Activated CD8-positive, alpha-beta memory T cell treated with anti-CD3 and anti-CD28 coated beads, Interleukin-2, amount 10 ng/mL, durations not matched to agents 7 days and 5 days (primary cell): ENCODE measurements around the gene MUC6. TPM values are rescaled to one million over a fixed set of nuclear protein-coding genes. Genes with fewer than 3 reads are reported as not detected.

ENCODE experiments used
- ATAC-seq: fragments of 150-1000 bp; cut with Tn5 transposase; one replicate; pipeline ENCODE4 v1.10.0; 2021; ENCODE audit warnings: moderate library complexity
- CTCF ChIA-PET: fragments of 350-600 bp; sonication (Branson Sonifier 250); formaldehyde crosslinking; loops from one replicate; lab custom pipeline; 2021; ENCODE audit warnings: antibody characterized with exemption; lab: Charles Lee
- DNase-seq: peaks from one replicate; pipeline ENCODE4 v3.0.0-alpha.2; 2020
- H3K27ac Mint-ChIP-seq: one replicate; pipeline ENCODE4 v1.8.0; 2021; ENCODE audit warnings: mild to moderate bottlenecking, mixed read lengths
- H3K27me3 Mint-ChIP-seq: one replicate; pipeline ENCODE4 v1.8.0; 2021; ENCODE audit warnings: mixed read lengths
- H3K36me3 Mint-ChIP-seq: one replicate; pipeline ENCODE4 v1.8.0; 2021; ENCODE audit warnings: mild to moderate bottlenecking, mixed read lengths
- H3K4me1 Mint-ChIP-seq: one replicate; pipeline ENCODE4 v1.8.0; 2021; ENCODE audit warnings: mixed read lengths
- H3K4me3 Mint-ChIP-seq: one replicate; pipeline ENCODE4 v1.8.0; 2021; ENCODE audit warnings: mild to moderate bottlenecking, moderate library complexity, mixed read lengths
- H3K9me3 Mint-ChIP-seq: one replicate; pipeline ENCODE4 v1.8.0; 2022; ENCODE audit warnings: low read depth, mixed read lengths
- total RNA-seq, 2 experiments: library from RNA; stranded (reverse); gene quantifications; one replicate each; pipeline ENCODE4 v1.2.3, GENCODE V29; 2021

Gene MUC6
- total RNA-seq, 2 experiments from 2014 or later: not detected

GRCh38 chr11:1031121-1031899, 5.2 kb downstream of the MUC6 start:
- H3K36me3 Mint-ChIP-seq: no peaks in the 10 kb centered on the region
- no peaks in the 10 kb centered on the region for H3K27me3 Mint-ChIP-seq
- H3K27ac Mint-ChIP-seq: no peak overlapping the region
- H3K4me3 Mint-ChIP-seq: no peak overlapping the region
- CTCF ChIA-PET: no interaction called here
- H3K9me3 Mint-ChIP-seq: peaks cover 5% of the 10 kb centered on the region
- DNase-seq (no peak), ATAC-seq (no peak)
- H3K4me1 Mint-ChIP-seq: no peaks in the 10 kb centered on the region

GRCh38 chr11:1030556-1030955, 6.0 kb downstream of the MUC6 start:
- Mint-ChIP-seq H3K36me3 (no peaks in the 10 kb centered on the region), H3K4me1 (no peaks in the 10 kb centered on the region), H3K27me3 (no peaks in the 10 kb centered on the region), H3K4me3 (no peak overlapping the region), H3K9me3 (peaks cover 5% of the 10 kb centered on the region), H3K27ac (no peak overlapping the region)
- DNase-seq: no peak
- ATAC-seq: no peak
- CTCF ChIA-PET: no interaction called here

- no peaks in the 10 kb centered on the region for H3K4me1 Mint-ChIP-seq
Observed at GRCh38 chr11:1030086-1030485, 6.4 kb downstream of the MUC6 start.

GRCh38 chr11:1029654-1030053, 6.9 kb downstream of the MUC6 start:
- H3K27me3 Mint-ChIP-seq: no peaks in the 10 kb centered on the region
- no peaks in the 10 kb centered on the region for H3K4me1 Mint-ChIP-seq
- no peak overlapping the region for H3K4me3 Mint-ChIP-seq
- DNase-seq (no peak), ATAC-seq (no peak)
- no peaks in the 10 kb centered on the region for H3K36me3 Mint-ChIP-seq
- H3K9me3 Mint-ChIP-seq: peaks cover 5% of the 10 kb centered on the region
- CTCF ChIA-PET: no interaction called here
- no peak overlapping the region for H3K27ac Mint-ChIP-seq

More at GRCh38 chr11:1030086-1030485, 6.4 kb downstream of the MUC6 start:
- CTCF ChIA-PET: no interaction called here
- Mint-ChIP-seq H3K27ac (no peak overlapping the region), H3K9me3 (peaks cover 5% of the 10 kb centered on the region), H3K4me3 (no peak overlapping the region), H3K27me3 (no peaks in the 10 kb centered on the region), H3K36me3 (no peaks in the 10 kb centered on the region)
- no peak for DNase-seq
- no peak for ATAC-seq

- H3K36me3 Mint-ChIP-seq: no peaks in the 10 kb centered on the region
- DNase-seq: no peak
- no peaks in the 10 kb centered on the region for H3K27me3 Mint-ChIP-seq
- peaks cover 5% of the 10 kb centered on the region for H3K9me3 Mint-ChIP-seq
- CTCF ChIA-PET: no interaction called here
- no peak overlapping the region for H3K27ac Mint-ChIP-seq
- H3K4me3 Mint-ChIP-seq: no peak overlapping the region
- no peak for ATAC-seq
- no peaks in the 10 kb centered on the region for H3K4me1 Mint-ChIP-seq
Observed at GRCh38 chr11:1029051-1029450, 7.5 kb downstream of the MUC6 start.

- no peak overlapping the region for H3K4me3 Mint-ChIP-seq
- no peak for DNase-seq
- H3K9me3 Mint-ChIP-seq: peaks cover 5% of the 10 kb centered on the region
- no peaks in the 10 kb centered on the region for H3K36me3 Mint-ChIP-seq
- no peak overlapping the region for H3K27ac Mint-ChIP-seq
- no peak for ATAC-seq
- CTCF ChIA-PET: no interaction called here
- no peaks in the 10 kb centered on the region for H3K27me3 Mint-ChIP-seq
- no peaks in the 10 kb centered on the region for H3K4me1 Mint-ChIP-seq
Observed at GRCh38 chr11:1028616-1029015, 7.9 kb downstream of the MUC6 start.

- no peak overlapping the region for H3K27ac Mint-ChIP-seq
- H3K27me3 Mint-ChIP-seq: no peaks in the 10 kb centered on the region
- no peaks in the 10 kb centered on the region for H3K36me3 Mint-ChIP-seq
- CTCF ChIA-PET: no interaction called here
- DNase-seq (no peak), ATAC-seq (no peak)
- no peak overlapping the region for H3K4me3 Mint-ChIP-seq
- H3K4me1 Mint-ChIP-seq: no peaks in the 10 kb centered on the region
- peaks cover 5% of the 10 kb centered on the region for H3K9me3 Mint-ChIP-seq
Observed at GRCh38 chr11:1028291-1028540, 8.3 kb downstream of the MUC6 start.

GRCh38 chr11:1027483-1028290, 8.8 kb downstream of the MUC6 start:
- Mint-ChIP-seq H3K4me1 (no peaks in the 10 kb centered on the region), H3K36me3 (no peaks in the 10 kb centered on the region), H3K9me3 (peaks cover 5% of the 10 kb centered on the region), H3K27me3 (no peaks in the 10 kb centered on the region), H3K4me3 (no peak overlapping the region), H3K27ac (no peak overlapping the region)
- CTCF ChIA-PET: no interaction called here
- DNase-seq (no peak), ATAC-seq (no peak)

- no peaks in the 10 kb centered on the region for H3K36me3 Mint-ChIP-seq
- CTCF ChIA-PET: no interaction called here
- no peaks in the 10 kb centered on the region for H3K9me3 Mint-ChIP-seq
- H3K27me3 Mint-ChIP-seq: no peaks in the 10 kb centered on the region
- H3K4me3 Mint-ChIP-seq: no peak overlapping the region
- no peak overlapping the region for H3K27ac Mint-ChIP-seq
- no peaks in the 10 kb centered on the region for H3K4me1 Mint-ChIP-seq
- no peak for DNase-seq
- ATAC-seq: no peak
Observed at GRCh38 chr11:1026641-1027482, 9.7 kb downstream of the MUC6 start.

- no peaks in the 10 kb centered on the region for H3K9me3 Mint-ChIP-seq
- no peak overlapping the region for H3K27ac Mint-ChIP-seq
- no peak overlapping the region for H3K4me3 Mint-ChIP-seq
- H3K4me1 Mint-ChIP-seq: no peaks in the 10 kb centered on the region
- no peaks in the 10 kb centered on the region for H3K27me3 Mint-ChIP-seq
- CTCF ChIA-PET: no interaction called here
- no peaks in the 10 kb centered on the region for H3K36me3 Mint-ChIP-seq
- ATAC-seq (no peak), DNase-seq (no peak)
Observed at GRCh38 chr11:1026163-1026450, 10.4 kb downstream of the MUC6 start.

GRCh38 chr11:1025410-1026162, 10.9 kb downstream of the MUC6 start:
- CTCF ChIA-PET: no interaction called here
- Mint-ChIP-seq H3K27me3 (no peaks in the 10 kb centered on the region), H3K9me3 (no peaks in the 10 kb centered on the region), H3K27ac (no peak overlapping the region), H3K4me3 (no peak overlapping the region), H3K4me1 (no peaks in the 10 kb centered on the region), H3K36me3 (no peaks in the 10 kb centered on the region)
- ATAC-seq: no peak
- no peak for DNase-seq

GRCh38 chr11:1024597-1025409, 11.7 kb downstream of the MUC6 start:
- CTCF ChIA-PET: no interaction called here
- no peak overlapping the region for H3K27ac Mint-ChIP-seq
- no peak for DNase-seq
- no peaks in the 10 kb centered on the region for H3K9me3 Mint-ChIP-seq
- H3K4me3 Mint-ChIP-seq: no peak overlapping the region
- H3K4me1 Mint-ChIP-seq: no peaks in the 10 kb centered on the region
- no peaks in the 10 kb centered on the region for H3K36me3 Mint-ChIP-seq
- H3K27me3 Mint-ChIP-seq: no peaks in the 10 kb centered on the region
- no peak for ATAC-seq
